SK-N-SH treated with all-trans-retinoic acid at 6 μM for 48 hours (cell line): ENCODE results near the gene GCNA.
"Not testable (repeated sequence)": the region's sequence is repeated elsewhere in the genome, so short reads cannot be mapped to it uniquely, and the experiment has no call there.

Source experiments
- ATAC-seq: fragments of 200-7000 bp; cut with Tn5 transposase; 3 replicates; pipeline ENCODE4 v1.9.1; 2020; ENCODE audit warnings: mild to moderate bottlenecking, moderate library complexity
- BACH2 ChIP-seq: fragments of 250-450 bp; sonication (Bioruptor Pico); IDR thresholded peaks from 2 replicates; pipeline ENCODE4 v1.9.0; 2021; ENCODE audit warnings: mild to moderate bottlenecking, borderline replicate concordance
- CREB5 ChIP-seq: fragments of 250-450 bp; sonication (Bioruptor Pico); IDR thresholded peaks from 2 replicates; pipeline ENCODE4 v1.5.1; 2020; ENCODE audit warnings: low read depth, mild to moderate bottlenecking, moderate library complexity
- CSDC2 ChIP-seq: fragments of 250-450 bp; sonication (Bioruptor Pico); IDR thresholded peaks from 2 replicates; pipeline ENCODE4 v1.5.0; 2020; ENCODE audit warnings: mild to moderate bottlenecking, moderate library complexity
- CSRNP3 ChIP-seq: fragments of 250-450 bp; sonication (Bioruptor Pico); IDR thresholded peaks from 2 replicates; pipeline ENCODE4 v1.5.1; 2021; ENCODE audit warnings: mild to moderate bottlenecking, moderate library complexity
- GLIS3 ChIP-seq: fragments of 250-450 bp; sonication (Bioruptor Pico); IDR thresholded peaks from 2 replicates; pipeline ENCODE4 v1.5.0; 2020; ENCODE audit warnings: mild to moderate bottlenecking, moderate library complexity
- ISL1 ChIP-seq: fragments of 250-450 bp; sonication (Bioruptor Pico); IDR thresholded peaks from 2 replicates; pipeline ENCODE4 v2.1.2; 2022; ENCODE audit warnings: mild to moderate bottlenecking, moderate library complexity
- OSR1 ChIP-seq: fragments of 250-450 bp; sonication (Bioruptor Pico); IDR thresholded peaks from 2 replicates; pipeline ENCODE4 v1.8.0; 2022; ENCODE audit warnings: moderate library complexity, mild to moderate bottlenecking, inconsistent platforms
- PATZ1 ChIP-seq: fragments of 250-450 bp; sonication (Bioruptor Pico); IDR thresholded peaks from 2 replicates; pipeline ENCODE4 v1.8.0; 2020; ENCODE audit warnings: mild to moderate bottlenecking, moderate library complexity, borderline replicate concordance
- PPARA ChIP-seq: fragments of 250-450 bp; sonication (Bioruptor Pico); IDR thresholded peaks from 2 replicates; pipeline ENCODE4 v1.5.0; 2020; ENCODE audit warnings: mild to moderate bottlenecking, borderline replicate concordance
- RARB ChIP-seq: fragments of 250-450 bp; sonication (Bioruptor Pico); IDR thresholded peaks from 2 replicates; pipeline ENCODE4 v1.8.0; 2021; ENCODE audit warnings: mild to moderate bottlenecking, moderate library complexity
- SNAI2 ChIP-seq: fragments of 250-450 bp; sonication (Bioruptor Pico); IDR thresholded peaks from 2 replicates; pipeline ENCODE4 v1.5.0; 2020; ENCODE audit warnings: mild to moderate bottlenecking, moderate library complexity
- TCF4 ChIP-seq: fragments of 250-450 bp; sonication (Bioruptor Pico); IDR thresholded peaks from 2 replicates; pipeline ENCODE4 v1.8.0; 2021; ENCODE audit warnings: mild to moderate bottlenecking, moderate library complexity, borderline replicate concordance
- TOX ChIP-seq: fragments of 250-450 bp; sonication (Bioruptor Pico); IDR thresholded peaks from 2 replicates; pipeline ENCODE4 v1.8.0; 2021; ENCODE audit warnings: mild to moderate bottlenecking, moderate library complexity, borderline replicate concordance
- TSHZ2 ChIP-seq: fragments of 250-450 bp; sonication (Bioruptor Pico); IDR thresholded peaks from 2 replicates; pipeline ENCODE4 v1.5.0; 2020; ENCODE audit warnings: mild to moderate bottlenecking, moderate library complexity
- ZC3H10 ChIP-seq: fragments of 250-450 bp; sonication (Bioruptor Pico); IDR thresholded peaks from 2 replicates; pipeline ENCODE4 v1.5.1; 2021; ENCODE audit warnings: mild to moderate bottlenecking, moderate library complexity
- ZFP3 ChIP-seq: fragments of 250-450 bp; sonication (Bioruptor Pico); IDR thresholded peaks from 2 replicates; pipeline ENCODE4 v1.5.0; 2020; ENCODE audit warnings: mild to moderate bottlenecking, moderate library complexity
- ZFP30 ChIP-seq: fragments of 450-650 bp; formaldehyde crosslinking; IDR thresholded peaks from 2 replicates; pipeline ENCODE4 v1.5.0; 2022; ENCODE audit warnings: mild to moderate bottlenecking, moderate library complexity
- ZNF565 ChIP-seq: fragments of 450-650 bp; formaldehyde crosslinking; conservative IDR thresholded peaks from 2 replicates; pipeline ENCODE4 v1.5.0; 2020; ENCODE audit warnings: low read depth, mild to moderate bottlenecking, moderate library complexity
- ZNF70 ChIP-seq: fragments of 450-650 bp; formaldehyde crosslinking; IDR thresholded peaks from 2 replicates; pipeline ENCODE4 v1.5.0; 2020; ENCODE audit warnings: mild to moderate bottlenecking, moderate library complexity
- ZNF8 ChIP-seq: fragments of 450-650 bp; formaldehyde crosslinking; IDR thresholded peaks from 2 replicates; pipeline ENCODE4 v1.5.0; 2020; ENCODE audit warnings: mild to moderate bottlenecking, moderate library complexity

The GCNA gene

GRCh38 chrX:71659959-71660358 lies 81.7 kb downstream of the GCNA start:
- no peak for ATAC-seq
- no peak for TF ChIP-seq ZFP3 (CRISPR knock-in tag)

GRCh38 chrX:71660562-71661416 lies 82.6 kb downstream of the GCNA start:
- no peak for ATAC-seq
- TF ChIP-seq ZFP3 (CRISPR knock-in tag), result no peak
- TF ChIP-seq, all 23 proteins: peak for 0

- ATAC-seq, result no peak
- TF ChIP-seq PPARA (CRISPR knock-in tag) (no peak), ZNF565 (CRISPR knock-in tag) (no peak), BACH2 (no peak), ZFP30 (CRISPR knock-in tag) (no peak), PATZ1 (CRISPR knock-in tag) (no peak), ZNF8 (no peak), ZFP3 (CRISPR knock-in tag) (no peak), GLIS3 (CRISPR knock-in tag) (no peak), TCF4 (CRISPR knock-in tag) (no peak), ZNF70 (CRISPR knock-in tag) (no peak), ZC3H10 (no peak), CSDC2 (CRISPR knock-in tag) (no peak), SNAI2 (CRISPR knock-in tag) (no peak), RARB (no peak), TOX (CRISPR knock-in tag) (no peak), OSR1 (no peak), CREB5 (CRISPR knock-in tag) (no peak), ISL1 (no peak), TSHZ2 (CRISPR knock-in tag) (no peak), CSRNP3 (no peak)
These were observed 83.7 kb downstream of the GCNA start for GRCh38 chrX:71661919-71662318.

GRCh38 chrX:71662654-71663053 lies 84.4 kb downstream of the GCNA start:
- not testable (repeated sequence) for ATAC-seq
